Esophagus squamous epithelium (tissue), 4 donors: Measurements from ENCODE around the gene GTF2IRD1.

ENCODE experiments used
- POLR2A ChIP-seq, 4 donors: fragments of 450-650 bp; IDR thresholded peaks; one replicate each; pipeline ENCODE4 v1.6.1; 2017; ENCODE audit warnings: antibody characterized with exemption in 4 of 4, mild to moderate bottlenecking in 4 of 4, moderate library complexity in 3 of 4
- TF ChIP-seq, protein P1 (sequence below), 6 experiments: fragments of 450-650 bp in 4 of 6; fragments of 200-600 bp in 2 of 6; sonication (generic) in 2 of 6; IDR thresholded peaks; one replicate each; pipeline ENCODE4 v1.5.1; 2016 to 2019; ENCODE audit warnings: antibody characterized with exemption in 6 of 6, mild to moderate bottlenecking in 4 of 6, moderate library complexity in 4 of 6

DNA sequence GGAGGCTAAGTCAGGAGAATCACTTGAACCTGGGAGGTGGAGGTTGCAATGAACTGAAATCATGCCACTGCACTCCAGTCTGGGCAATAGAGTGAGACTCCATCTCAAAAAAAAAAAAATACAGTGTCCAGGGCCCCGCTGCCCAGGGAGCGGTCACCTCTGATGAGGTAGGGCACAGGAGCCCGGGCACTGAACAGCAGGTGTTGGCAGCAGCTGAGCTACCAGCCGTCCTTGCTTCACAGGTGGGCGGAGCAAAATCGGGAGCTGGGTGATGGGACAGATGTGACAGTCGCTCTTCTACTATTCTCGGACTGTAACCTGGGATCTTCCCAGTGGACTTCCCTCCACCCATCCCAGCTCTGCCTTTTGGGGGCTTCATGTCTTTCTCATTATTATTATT lies 49.4 kb downstream of the GTF2IRD1 start:
- TF ChIP-seq, protein P1, sequence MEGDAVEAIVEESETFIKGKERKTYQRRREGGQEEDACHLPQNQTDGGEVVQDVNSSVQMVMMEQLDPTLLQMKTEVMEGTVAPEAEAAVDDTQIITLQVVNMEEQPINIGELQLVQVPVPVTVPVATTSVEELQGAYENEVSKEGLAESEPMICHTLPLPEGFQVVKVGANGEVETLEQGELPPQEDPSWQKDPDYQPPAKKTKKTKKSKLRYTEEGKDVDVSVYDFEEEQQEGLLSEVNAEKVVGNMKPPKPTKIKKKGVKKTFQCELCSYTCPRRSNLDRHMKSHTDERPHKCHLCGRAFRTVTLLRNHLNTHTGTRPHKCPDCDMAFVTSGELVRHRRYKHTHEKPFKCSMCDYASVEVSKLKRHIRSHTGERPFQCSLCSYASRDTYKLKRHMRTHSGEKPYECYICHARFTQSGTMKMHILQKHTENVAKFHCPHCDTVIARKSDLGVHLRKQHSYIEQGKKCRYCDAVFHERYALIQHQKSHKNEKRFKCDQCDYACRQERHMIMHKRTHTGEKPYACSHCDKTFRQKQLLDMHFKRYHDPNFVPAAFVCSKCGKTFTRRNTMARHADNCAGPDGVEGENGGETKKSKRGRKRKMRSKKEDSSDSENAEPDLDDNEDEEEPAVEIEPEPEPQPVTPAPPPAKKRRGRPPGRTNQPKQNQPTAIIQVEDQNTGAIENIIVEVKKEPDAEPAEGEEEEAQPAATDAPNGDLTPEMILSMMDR (IDR thresholded peaks at IDR 0.05), result no peak
- no peak for TF ChIP-seq POLR2A (IDR thresholded peaks at IDR 0.05)
